GM12865 (cell line): ENCODE measurements around the gene OR2L5.

ENCODE experiments used
- DNase-seq: peaks from one replicate; pipeline ENCODE4 v3.0.0; 2010; ENCODE audit warnings: low read depth
- H3K4me3 ChIP-seq: 2 replicates; pipeline ENCODE4 v1.5.1; 2011; ENCODE audit warnings: mild to moderate bottlenecking, low read depth, low read length, control low read depth
- CTCF ChIP-seq: IDR thresholded peaks from 2 replicates; pipeline ENCODE4 v1.5.1; 2011; ENCODE audit warnings: low read length, control low read depth, low read depth, inconsistent platforms; ENCODE audit not compliant: insufficient read depth; ENCODE audit errors: missing control alignments

Gene OR2L5

DNA sequence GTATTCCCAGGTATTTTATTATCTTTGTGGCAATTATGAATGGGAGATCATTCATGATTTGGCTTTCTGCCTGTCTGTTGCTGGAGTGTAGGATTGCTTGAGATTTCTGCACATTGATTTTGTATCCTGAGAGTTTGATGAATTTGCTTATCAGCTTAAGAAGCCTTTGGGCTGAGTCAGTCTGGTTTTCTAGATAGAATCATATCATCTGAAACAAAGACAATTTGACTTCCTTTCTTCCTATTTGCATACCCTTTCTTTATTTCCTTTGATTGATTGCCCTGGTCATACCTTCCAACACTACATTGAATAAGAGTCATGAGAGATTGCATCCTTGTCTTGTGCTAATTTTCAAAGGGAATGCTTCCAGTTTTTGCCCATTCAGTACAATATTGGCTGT, 41.2 kb downstream of the OR2L5 start:
- no peak for TF ChIP-seq CTCF
- no peak overlapping the region for H3K4me3 ChIP-seq
- no peak for DNase-seq

DNA sequence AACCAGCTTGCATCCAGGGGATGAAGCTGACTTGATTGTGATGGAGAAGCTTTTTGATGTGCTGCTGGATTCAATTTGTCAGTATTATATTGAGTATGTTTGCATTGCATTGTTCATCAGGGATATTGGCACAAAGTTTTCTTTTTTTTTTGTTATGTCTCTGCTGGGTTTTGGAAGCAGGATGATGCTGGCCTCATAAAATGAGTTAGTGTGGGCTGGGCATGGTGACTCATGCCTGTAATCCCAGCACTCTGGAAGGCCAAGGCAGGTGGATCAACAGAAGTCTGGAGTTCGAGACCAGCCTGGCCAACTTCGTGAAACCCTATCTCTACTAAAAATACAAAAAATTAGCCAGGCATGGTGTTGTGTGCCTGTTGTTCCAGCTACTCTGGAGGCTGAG, 41.8 kb downstream of the OR2L5 start:
- no peak overlapping the region for H3K4me3 ChIP-seq
- DNase-seq = no peak
- no peak for TF ChIP-seq CTCF

- H3K4me3 ChIP-seq = no peak overlapping the region
- no peak for TF ChIP-seq CTCF
- no peak for DNase-seq
Observed at GRCh38 chr1:248065071-248065470, 51.6 kb downstream of the OR2L5 start.

- no peak for DNase-seq
- no peak for TF ChIP-seq CTCF
- no peak overlapping the region for H3K4me3 ChIP-seq
Observed at GRCh38 chr1:248065604-248066003, 52.1 kb downstream of the OR2L5 start.
